ENCODE data around the gene WFDC8.

GRCh38 chr20:45508068-45508886 lies 70.8 kb downstream of the WFDC8 start:
- TF ChIP-seq EZH2 (IDR thresholded peaks at IDR 0.05; ENCODE audit: borderline replicate concordance, low read length) = no peak
- no peak for TF ChIP-seq CTCF (IDR thresholded peaks at IDR 0.05; ENCODE audit: low read length)
